Tibial artery (tissue), 4 donors: Measurements from ENCODE around the gene SETX.
"Not testable (repeated sequence)": the region's sequence is repeated elsewhere in the genome, so short reads cannot be mapped to it uniquely, and the experiment has no call there.

Experiments
- DNase-seq, 2 donors: peaks; one replicate each; pipeline ENCODE4 v3.0.0-alpha.2; 2019
- H3K27ac ChIP-seq, 2 donors: fragments of 200-600 bp; sonication (generic) in 1 of 2; 1 replicate in 1 of 2; 2 replicates in 1 of 2; pipeline ENCODE4 v1.5.1; 2018 to 2019; ENCODE audit warnings: mild to moderate bottlenecking in 1 of 2
- H3K27me3 ChIP-seq, 2 donors: fragments of 200-600 bp; sonication (generic) in 1 of 2; one replicate each; pipeline versions ENCODE4 v1.5.1 to v1.6.0; 2016 to 2019
- H3K36me3 ChIP-seq, 3 donors: fragments of 200-600 bp; sonication (generic) in 2 of 3; one replicate each; pipeline ENCODE4 v1.5.1; 2016 to 2019; ENCODE audit warnings: mild to moderate bottlenecking in 2 of 3
- H3K4me1 ChIP-seq, 4 donors: fragments of 200-600 bp; sonication (generic) in 2 of 4; 1 replicate in 3 of 4; 2 replicates in 1 of 4; pipeline ENCODE4 v1.5.1; 2016 to 2019
- H3K4me3 ChIP-seq, 2 donors: fragments of 200-600 bp; sonication (generic) in 1 of 2; 1 replicate in 1 of 2; 2 replicates in 1 of 2; pipeline ENCODE4 v1.5.1; 2018 to 2019; ENCODE audit warnings: mild to moderate bottlenecking in 2 of 2
- H3K9me3 ChIP-seq, 3 donors: fragments of 200-600 bp; sonication (generic) in 1 of 3; one replicate each; pipeline ENCODE4 v1.5.1; 2016 to 2019
- intact Hi-C: fragments of 100-400 bp; cut with DNase I; formaldehyde crosslinking; loops from one replicate; pipeline ENCODE4 v1.15.0; 2023; ENCODE audit warnings: low total_unique reads
- TF ChIP-seq, protein P1 (sequence below), 2 experiments: fragments of 200-600 bp in 1 of 2; fragments of 450-650 bp in 1 of 2; IDR thresholded peaks; one replicate each; pipeline ENCODE4 v1.5.1; 2017 to 2019; ENCODE audit warnings: antibody characterized with exemption in 2 of 2, mild to moderate bottlenecking in 1 of 2, moderate library complexity in 1 of 2

SETX gene

GRCh38 chr9:132283863-132284262 is 70.9 kb downstream of the SETX start:
- Histone ChIP-seq H3K9me3 (no peaks in the 10 kb centered on the region), H3K36me3 (peaks cover 85 to 99% (median 93%) of the 10 kb centered on the region in 3 donors), H3K27me3 (no peaks in the 10 kb centered on the region), H3K4me3 (no peak overlapping the region), H3K4me1 (peaks cover 0 to 2% (median 0%) of the 10 kb centered on the region in 4 donors), H3K27ac (no peak overlapping the region)
- DNase-seq: no peak
- TF ChIP-seq, protein P1, sequence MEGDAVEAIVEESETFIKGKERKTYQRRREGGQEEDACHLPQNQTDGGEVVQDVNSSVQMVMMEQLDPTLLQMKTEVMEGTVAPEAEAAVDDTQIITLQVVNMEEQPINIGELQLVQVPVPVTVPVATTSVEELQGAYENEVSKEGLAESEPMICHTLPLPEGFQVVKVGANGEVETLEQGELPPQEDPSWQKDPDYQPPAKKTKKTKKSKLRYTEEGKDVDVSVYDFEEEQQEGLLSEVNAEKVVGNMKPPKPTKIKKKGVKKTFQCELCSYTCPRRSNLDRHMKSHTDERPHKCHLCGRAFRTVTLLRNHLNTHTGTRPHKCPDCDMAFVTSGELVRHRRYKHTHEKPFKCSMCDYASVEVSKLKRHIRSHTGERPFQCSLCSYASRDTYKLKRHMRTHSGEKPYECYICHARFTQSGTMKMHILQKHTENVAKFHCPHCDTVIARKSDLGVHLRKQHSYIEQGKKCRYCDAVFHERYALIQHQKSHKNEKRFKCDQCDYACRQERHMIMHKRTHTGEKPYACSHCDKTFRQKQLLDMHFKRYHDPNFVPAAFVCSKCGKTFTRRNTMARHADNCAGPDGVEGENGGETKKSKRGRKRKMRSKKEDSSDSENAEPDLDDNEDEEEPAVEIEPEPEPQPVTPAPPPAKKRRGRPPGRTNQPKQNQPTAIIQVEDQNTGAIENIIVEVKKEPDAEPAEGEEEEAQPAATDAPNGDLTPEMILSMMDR (IDR thresholded peaks at IDR 0.05): no peak
- intact Hi-C loops: no loop called here

DNA sequence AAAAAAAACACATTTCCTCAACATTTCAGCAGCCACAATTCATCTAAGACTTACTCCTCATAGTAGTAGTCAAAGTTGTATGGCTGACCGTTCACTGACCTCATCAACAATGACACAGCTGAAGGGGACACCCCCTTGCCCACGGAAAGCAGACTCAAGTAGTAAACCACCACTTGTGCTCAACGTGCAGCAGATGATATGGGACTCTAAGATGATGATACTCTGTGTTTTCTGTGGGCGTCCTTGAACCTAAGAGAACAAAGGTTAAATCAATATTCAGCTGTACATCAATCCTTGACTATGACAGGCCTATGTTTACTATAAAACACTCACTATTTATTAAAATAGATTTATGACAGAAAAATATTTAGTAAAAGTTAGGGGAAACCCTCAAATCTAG is 71.6 kb downstream of the SETX start:
- Histone ChIP-seq H3K4me1 (no peaks in the 10 kb centered on the region), H3K27ac (no peak overlapping the region), H3K36me3 (peaks cover 89 to 100% (median 94%) of the 10 kb centered on the region in 3 donors), H3K4me3 (no peak overlapping the region), H3K9me3 (no peaks in the 10 kb centered on the region), H3K27me3 (no peaks in the 10 kb centered on the region)
- no peak for DNase-seq
- intact Hi-C loops: no loop called here
- TF ChIP-seq, protein P1 (IDR thresholded peaks at IDR 0.05): no peak

- Histone ChIP-seq H3K4me3 (no peak overlapping the region), H3K27me3 (no peaks in the 10 kb centered on the region), H3K36me3 (peaks cover 71 to 98% (median 96%) of the 10 kb centered on the region in 3 donors), H3K9me3 (no peaks in the 10 kb centered on the region), H3K27ac (no peak overlapping the region), H3K4me1 (no peaks in the 10 kb centered on the region)
- intact Hi-C loops: no loop called here
- TF ChIP-seq, protein P1 (IDR thresholded peaks at IDR 0.05): no peak
- DNase-seq: no peak
These were observed 79.9 kb downstream of the SETX start for GRCh38 chr9:132274861-132275260.

DNA sequence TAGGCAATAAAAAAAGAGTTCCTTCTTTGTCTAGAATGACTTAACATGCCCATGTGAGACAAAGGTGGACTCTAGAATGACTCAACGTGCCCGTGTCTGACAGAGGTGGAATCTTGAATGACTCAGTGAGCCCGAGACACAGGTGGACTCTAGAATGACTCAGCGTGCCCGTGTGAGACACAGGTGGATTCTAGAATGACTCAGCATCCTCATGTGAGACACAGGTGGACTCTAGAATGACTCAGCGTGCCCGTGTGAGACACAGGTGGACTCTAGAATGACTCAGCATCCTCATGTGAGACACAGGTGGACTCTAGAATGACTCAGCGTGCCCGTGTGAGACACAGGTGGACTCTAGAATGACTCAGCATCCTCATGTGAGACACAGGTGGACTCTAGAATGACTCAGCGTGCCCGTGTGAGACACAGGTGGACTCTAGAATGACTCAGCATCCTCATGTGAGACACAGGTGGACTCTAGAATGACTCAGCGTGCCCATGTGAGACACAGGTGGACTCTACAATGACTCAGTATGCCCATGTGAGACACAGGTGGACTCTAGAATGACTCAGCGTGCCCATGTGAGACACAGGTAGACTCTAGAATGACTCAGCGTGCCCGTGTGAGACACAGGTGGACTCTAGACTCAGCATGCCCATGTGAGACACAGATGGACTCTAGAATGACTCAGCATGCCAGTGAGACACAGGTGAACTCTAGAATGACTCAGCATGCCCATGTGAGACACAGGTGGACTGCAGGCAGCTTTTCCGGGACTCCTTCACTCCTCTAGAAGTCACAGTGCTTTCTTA is 84.9 kb downstream of the SETX start:
- peaks cover 38 to 90% (median 84%) of the 10 kb centered on the region in 3 donors for H3K36me3 ChIP-seq
- H3K4me3 ChIP-seq, H3K27ac ChIP-seq, intact Hi-C loops, H3K9me3 ChIP-seq, H3K4me1 ChIP-seq, DNase-seq, H3K27me3 ChIP-seq: not testable (repeated sequence)

GRCh38 chr9:132268725-132269352 is 85.9 kb downstream of the SETX start:
- Histone ChIP-seq H3K4me1 (no peaks in the 10 kb centered on the region), H3K4me3 (no peak overlapping the region), H3K9me3 (no peaks in the 10 kb centered on the region), H3K27ac (no peak overlapping the region), H3K27me3 (no peaks in the 10 kb centered on the region), H3K36me3 (peaks cover 36 to 90% (median 84%) of the 10 kb centered on the region in 3 donors)
- TF ChIP-seq, protein P1 (IDR thresholded peaks at IDR 0.05): peak; percentile 70 to 82
- intact Hi-C loops: no loop called here
- DNase-seq: peak in 1 of 2 donors; percentile 57

DNA sequence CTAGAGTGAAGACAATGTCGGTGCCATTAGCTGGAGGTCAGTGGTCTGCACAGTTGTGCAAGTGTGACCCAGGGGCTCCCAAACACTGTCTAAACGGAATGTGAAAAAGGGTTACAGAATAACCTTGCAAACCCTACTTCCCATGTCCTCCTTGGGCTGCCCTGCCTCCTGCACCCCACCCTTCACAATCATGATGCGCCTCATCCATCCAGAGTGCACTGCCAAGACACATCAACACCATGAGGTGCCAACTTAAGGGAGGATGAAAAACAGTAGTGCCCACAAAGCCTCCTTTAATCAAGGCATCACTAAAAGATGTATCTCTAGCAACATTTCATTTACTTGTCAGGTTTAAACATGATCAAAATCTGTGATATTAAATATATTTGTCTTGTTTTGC is 87.1 kb downstream of the SETX start:
- H3K4me3 ChIP-seq: no peak overlapping the region
- H3K9me3 ChIP-seq: no peaks in the 10 kb centered on the region
- H3K4me1 ChIP-seq: no peaks in the 10 kb centered on the region
- no peak overlapping the region for H3K27ac ChIP-seq
- TF ChIP-seq, protein P1 (IDR thresholded peaks at IDR 0.05): no peak
- intact Hi-C loops: no loop called here
- H3K27me3 ChIP-seq: no peaks in the 10 kb centered on the region
- peaks cover 38 to 90% (median 80%) of the 10 kb centered on the region in 3 donors for H3K36me3 ChIP-seq
- DNase-seq: no peak
